Measurements from ENCODE around the gene TTC34.

GRCh38 chr1:2785631-2786328 lies 15.7 kb downstream of the TTC34 start:
- TF ChIP-seq CTCF (IDR thresholded peaks at IDR 0.05 in 2 of 3, conservative IDR thresholded peaks at IDR 0.05 in 1 of 3; ENCODE audit: control insufficient read depth in 2 of 3, extremely low read depth in 1 of 3, insufficient read depth in 1 of 3, low read depth in 3 of 3, low read length in 3 of 3) (no peak), EP300 (IDR thresholded peaks at IDR 0.05; ENCODE audit: borderline replicate concordance in 1 of 2, control insufficient read depth in 1 of 2, low read depth in 2 of 2, low read length in 2 of 2) (no peak), ZSCAN29 (IDR thresholded peaks at IDR 0.05) (no peak), POLR2A (IDR thresholded peaks at IDR 0.05; ENCODE audit: low read depth, low read length) (no peak)

Data from GM12878 (cell line).